HepG2 (cell line): ENCODE results near the gene AATF. TPM values are rescaled to one million over a fixed set of nuclear protein-coding genes. Genes with fewer than 3 reads are reported as not detected.
A peak's percentile ranks its signal among the peaks of the same experiment; 100 is the strongest.

Experiments used
- AHDC1 ChIP-seq: sonication (generic); formaldehyde crosslinking; IDR thresholded peaks from 2 replicates; pipeline ENCODE4 v1.5.1; 2020; ENCODE audit warnings: mild to moderate bottlenecking, missing genetic modification reagents, borderline replicate concordance
- BCLAF1 ChIP-seq: fragments of 450-650 bp; IDR thresholded peaks from 2 replicates; pipeline ENCODE4 v1.6.1; 2017; ENCODE audit warnings: mild to moderate bottlenecking
- BHLHE40 ChIP-seq: IDR thresholded peaks from 2 replicates; pipeline ENCODE4 v1.6.1; 2011; ENCODE audit warnings: low read length, improper control_type of control experiment
- GATAD1 ChIP-seq: IDR thresholded peaks from 2 replicates; pipeline ENCODE4 v1.6.1; 2016; ENCODE audit warnings: missing genetic modification reagents, missing compliant biosample characterization
- MZF1 ChIP-seq: sonication (generic); formaldehyde crosslinking; IDR thresholded peaks from 2 replicates; pipeline ENCODE4 v1.8.1; 2023; ENCODE audit warnings: mild to moderate bottlenecking, missing genetic modification reagents, borderline replicate concordance
- RFX5 ChIP-seq: IDR thresholded peaks from 2 replicates; pipeline ENCODE4 v1.6.1; 2011; ENCODE audit warnings: low read depth, low read length, improper control_type of control experiment
- SSRP1 ChIP-seq: IDR thresholded peaks from 2 replicates; pipeline ENCODE4 v1.6.1; 2016; ENCODE audit warnings: control low read depth
- YY1 ChIP-seq: IDR thresholded peaks from 2 replicates; pipeline ENCODE4 v1.6.1; 2011; ENCODE audit warnings: low read length, low read depth, moderate library complexity, mild to moderate bottlenecking; ENCODE audit not compliant: insufficient read depth, insufficient replicate concordance
- ZNF337 ChIP-seq: sonication (generic); formaldehyde crosslinking; IDR thresholded peaks from 2 replicates; pipeline ENCODE4 v1.5.1; 2020; ENCODE audit warnings: missing genetic modification reagents, low read depth, mild to moderate bottlenecking, borderline replicate concordance
- ZNF33B ChIP-seq: sonication (generic); formaldehyde crosslinking; IDR thresholded peaks from 2 replicates; pipeline ENCODE4 v1.5.1; 2020; ENCODE audit warnings: mild to moderate bottlenecking, missing genetic modification reagents
- ZNF382 ChIP-seq: sonication (generic); formaldehyde crosslinking; IDR thresholded peaks from 2 replicates; pipeline ENCODE4 v1.5.0; 2020; ENCODE audit warnings: missing genetic modification reagents, mild to moderate bottlenecking, borderline replicate concordance
- ZNF576 ChIP-seq: sonication (generic); formaldehyde crosslinking; IDR thresholded peaks from 2 replicates; pipeline ENCODE4 v1.4.0; 2020; ENCODE audit warnings: mild to moderate bottlenecking, missing genetic modification reagents
- ZNF776 ChIP-seq: sonication (generic); formaldehyde crosslinking; IDR thresholded peaks from 2 replicates; pipeline ENCODE4 v1.4.0; 2020; ENCODE audit warnings: mild to moderate bottlenecking, missing genetic modification reagents
- ZNF782 ChIP-seq: sonication (generic); formaldehyde crosslinking; IDR thresholded peaks from 2 replicates; pipeline ENCODE4 v1.4.0; 2020; ENCODE audit warnings: missing genetic modification reagents, mild to moderate bottlenecking, borderline replicate concordance
- polyA plus RNA-seq, 8 experiments: library from polyadenylated mRNA; depleted of rRNA in 3 of 8; stranded (reverse) in 7 of 8; unstranded in 1 of 8; fragments of >200 nt; fragmentation: Illumina TruSeq in 4 of 8; extraction: Trizol in 4 of 8; gene quantifications; 2 replicates each; pipeline versions ENCODE4 v1.2.1 to v1.2.3, GENCODE V29; 2011 to 2016; ENCODE audit warnings: low read depth in 4 of 8, missing spikeins in 1 of 8, mixed read lengths in 1 of 8; ENCODE audit not compliant: insufficient read depth in 1 of 8
- total RNA-seq, 5 experiments: library from RNA; depleted of rRNA; stranded (reverse); fragments of >200 nt; fragmentation: Illumina TruSeq; extraction: Trizol; gene quantifications; 2 replicates each; pipeline ENCODE4 v1.2.3, GENCODE V29; 2016; ENCODE audit warnings: low read depth in 1 of 5
- TF ChIP-seq, protein P1 (sequence below): sonication (generic); formaldehyde crosslinking; IDR thresholded peaks from 2 replicates; pipeline ENCODE4 v1.5.0; 2020; ENCODE audit warnings: missing genetic modification reagents
- TF ChIP-seq, protein P2 (sequence below): sonication (generic); formaldehyde crosslinking; IDR thresholded peaks from 2 replicates; pipeline ENCODE4 v1.9.0; 2021; ENCODE audit warnings: missing genetic modification reagents, mild to moderate bottlenecking, borderline replicate concordance

Gene AATF
- total and polyA plus RNA-seq, 2 of the 13 experiments (the other 11 are each of a cell fraction or from before 2014, with no cell fraction given), result 9.1 to 53.3 TPM

DNA sequence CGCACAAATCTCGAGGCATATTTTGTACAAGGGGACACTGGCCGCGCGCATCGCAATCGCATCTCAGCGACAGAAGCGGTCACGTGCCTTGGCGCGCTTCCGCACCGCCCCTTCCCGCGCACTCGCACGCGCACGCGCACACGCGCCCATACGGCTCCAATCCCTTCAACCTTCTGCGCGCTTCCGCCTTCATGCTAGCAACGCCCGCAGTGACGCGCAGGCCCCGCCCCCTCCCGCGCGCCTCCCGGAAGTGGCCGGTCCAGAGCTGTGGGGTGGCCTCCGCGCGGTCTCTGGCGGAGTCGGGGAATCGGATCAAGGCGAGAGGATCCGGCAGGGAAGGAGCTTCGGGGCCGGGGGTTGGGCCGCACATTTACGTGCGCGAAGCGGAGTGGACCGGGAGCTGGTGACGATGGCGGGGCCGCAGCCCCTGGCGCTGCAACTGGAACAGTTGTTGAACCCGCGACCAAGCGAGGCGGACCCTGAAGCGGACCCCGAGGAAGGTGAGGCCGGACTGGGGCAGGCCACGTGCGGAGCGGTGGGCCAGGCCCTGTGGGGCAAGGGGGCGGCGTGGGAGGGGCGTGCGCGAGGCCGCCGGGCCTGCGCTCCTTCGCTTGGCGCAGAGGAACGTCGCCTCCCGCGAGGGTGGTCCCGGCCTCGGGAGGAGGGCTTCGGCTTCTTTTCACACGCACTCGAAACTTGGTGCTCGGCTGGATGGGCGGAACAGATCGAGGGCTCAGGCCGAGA, at the start of gene AATF (continued):
- no peak for TF ChIP-seq BCLAF1
- peak; percentile 94; the same call in 1 of the 2 replicates for TF ChIP-seq ZNF776 (CRISPR knock-in tag)
- no peak for TF ChIP-seq RFX5
- TF ChIP-seq, protein P1, sequence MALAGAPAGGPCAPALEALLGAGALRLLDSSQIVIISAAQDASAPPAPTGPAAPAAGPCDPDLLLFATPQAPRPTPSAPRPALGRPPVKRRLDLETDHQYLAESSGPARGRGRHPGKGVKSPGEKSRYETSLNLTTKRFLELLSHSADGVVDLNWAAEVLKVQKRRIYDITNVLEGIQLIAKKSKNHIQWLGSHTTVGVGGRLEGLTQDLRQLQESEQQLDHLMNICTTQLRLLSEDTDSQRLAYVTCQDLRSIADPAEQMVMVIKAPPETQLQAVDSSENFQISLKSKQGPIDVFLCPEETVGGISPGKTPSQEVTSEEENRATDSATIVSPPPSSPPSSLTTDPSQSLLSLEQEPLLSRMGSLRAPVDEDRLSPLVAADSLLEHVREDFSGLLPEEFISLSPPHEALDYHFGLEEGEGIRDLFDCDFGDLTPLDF (CRISPR knock-in tag), result peak; percentile 97
- peak; percentile 98 for TF ChIP-seq BHLHE40
- TF ChIP-seq ZNF337 (CRISPR knock-in tag), result peak; percentile 99
- no peak for TF ChIP-seq ZNF382 (CRISPR knock-in tag)
- peak; percentile 99 for TF ChIP-seq MZF1 (CRISPR knock-in tag)
- TF ChIP-seq, protein P2, sequence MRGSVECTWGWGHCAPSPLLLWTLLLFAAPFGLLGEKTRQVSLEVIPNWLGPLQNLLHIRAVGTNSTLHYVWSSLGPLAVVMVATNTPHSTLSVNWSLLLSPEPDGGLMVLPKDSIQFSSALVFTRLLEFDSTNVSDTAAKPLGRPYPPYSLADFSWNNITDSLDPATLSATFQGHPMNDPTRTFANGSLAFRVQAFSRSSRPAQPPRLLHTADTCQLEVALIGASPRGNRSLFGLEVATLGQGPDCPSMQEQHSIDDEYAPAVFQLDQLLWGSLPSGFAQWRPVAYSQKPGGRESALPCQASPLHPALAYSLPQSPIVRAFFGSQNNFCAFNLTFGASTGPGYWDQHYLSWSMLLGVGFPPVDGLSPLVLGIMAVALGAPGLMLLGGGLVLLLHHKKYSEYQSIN (CRISPR knock-in tag), result peak; percentile 96; the same call in 1 of the 2 replicates
- peak; percentile 100 for TF ChIP-seq ZNF33B
- peak; percentile 58; the same call in 1 of the 2 replicates for TF ChIP-seq AHDC1 (CRISPR knock-in tag)
- peak; percentile 24 for TF ChIP-seq YY1
- peak; percentile 86 for TF ChIP-seq GATAD1 (CRISPR knock-in tag)
- peak; percentile 90; the same call in 1 of the 2 replicates for TF ChIP-seq ZNF782 (CRISPR knock-in tag)
- no peak; the same call in 1 of the 2 replicates for TF ChIP-seq ZNF576
- TF ChIP-seq SSRP1 (CRISPR knock-in tag), result no peak
